DND-41 (cell line): Measurements from ENCODE around the gene PGGT1B.

Experiments
- CTCF ChIP-seq: IDR thresholded peaks from 2 replicates; pipeline ENCODE4 v1.5.1; 2012; ENCODE audit warnings: borderline replicate concordance, low read length, moderate library complexity, mild to moderate bottlenecking; ENCODE audit not compliant: poor library complexity, severe bottlenecking; ENCODE audit errors: extremely low read depth
- EZH2 ChIP-seq: IDR thresholded peaks from 3 replicates; pipeline ENCODE4 v1.6.1; 2012; ENCODE audit warnings: borderline replicate concordance, low read depth, mild to moderate bottlenecking, moderate library complexity, low read length, inconsistent platforms; ENCODE audit not compliant: severe bottlenecking

- TF ChIP-seq CTCF (no peak), EZH2 (no peak)
These were observed 35.4 kb downstream of the PGGT1B start for GRCh38 chr5:115227281-115227680.
